EL (cell line): ENCODE measurements around the gene FGFR4.
"Not testable (repeated sequence)": the region's sequence is repeated elsewhere in the genome, so short reads cannot be mapped to it uniquely, and the experiment has no call there.

Experiments
- DNase-seq: peaks from one replicate; pipeline ENCODE4 v3.0.0-alpha.2; 2016

FGFR4 gene

GRCh38 chr5:177086654-177087397 is at the start of gene FGFR4:
Gene FGFR4 (plus strand): TSS chr5:177086915. CDS start chr5:177089603, 2,688 bp downstream.
- DNase-seq = peak; percentile 48

- no peak for DNase-seq
Observed at GRCh38 chr5:177036921-177037320, 49.8 kb upstream of the FGFR4 start.

GRCh38 chr5:177040814-177041420 is 45.8 kb upstream of the FGFR4 start:
- DNase-seq = peak; percentile 26

- DNase-seq = no peak
Observed at GRCh38 chr5:177041936-177042335, 44.8 kb upstream of the FGFR4 start.

GRCh38 chr5:177043114-177043513 is 43.6 kb upstream of the FGFR4 start:
- no peak for DNase-seq

- no peak for DNase-seq
Observed at GRCh38 chr5:177043958-177044357, 42.8 kb upstream of the FGFR4 start.

- no peak for DNase-seq
Observed at GRCh38 chr5:177044641-177045040, 42.1 kb upstream of the FGFR4 start.

GRCh38 chr5:177045631-177046030 is 41.1 kb upstream of the FGFR4 start:
- DNase-seq = no peak

GRCh38 chr5:177048531-177048930 is 38.2 kb upstream of the FGFR4 start:
- not testable (repeated sequence) for DNase-seq

- no peak for DNase-seq
Observed at GRCh38 chr5:177049285-177049684, 37.4 kb upstream of the FGFR4 start.

- no peak for DNase-seq
Observed at GRCh38 chr5:177064500-177065277, 22.0 kb upstream of the FGFR4 start.

- DNase-seq = no peak
Observed at GRCh38 chr5:177065491-177065890, 21.2 kb upstream of the FGFR4 start.

GRCh38 chr5:177066224-177066623 is 20.5 kb upstream of the FGFR4 start:
- peak; percentile 38 for DNase-seq

GRCh38 chr5:177067503-177067902 is 19.2 kb upstream of the FGFR4 start:
- DNase-seq = peak; percentile 73

GRCh38 chr5:177070536-177071191 is 16.1 kb upstream of the FGFR4 start:
- no peak for DNase-seq

GRCh38 chr5:177071666-177072385 is 14.9 kb upstream of the FGFR4 start:
- peak; percentile 86 for DNase-seq

GRCh38 chr5:177077335-177077734 is 9.4 kb upstream of the FGFR4 start:
- no peak for DNase-seq

GRCh38 chr5:177079606-177080005 is 7.1 kb upstream of the FGFR4 start:
- no peak for DNase-seq

- DNase-seq = no peak
Observed at GRCh38 chr5:177080265-177080664, 6.5 kb upstream of the FGFR4 start.

- no peak for DNase-seq
Observed at GRCh38 chr5:177081859-177082258, 4.9 kb upstream of the FGFR4 start.

GRCh38 chr5:177083357-177083756 is 3.4 kb upstream of the FGFR4 start:
- no peak for DNase-seq

GRCh38 chr5:177084175-177084574 is 2.5 kb upstream of the FGFR4 start:
- no peak for DNase-seq
